Skeletal muscle satellite cell (primary cell): Measurements from ENCODE around the gene ZNF234.
"Not testable (repeated sequence)": the region's sequence is repeated elsewhere in the genome, so short reads cannot be mapped to it uniquely, and the experiment has no call there.

Source experiments
- H3K27me3 ChIP-seq: 2 replicates; pipeline ENCODE4 v1.7.0; 2013; ENCODE audit warnings: low read length; ENCODE audit not compliant: control insufficient read depth, insufficient read depth
- H3K36me3 ChIP-seq: 2 replicates; pipeline ENCODE4 v1.7.0; 2013; ENCODE audit warnings: mild to moderate bottlenecking, control low read depth, low read length; ENCODE audit not compliant: insufficient read depth
- H3K4me1 ChIP-seq: 2 replicates; pipeline ENCODE4 v1.7.0; 2013; ENCODE audit warnings: low read length; ENCODE audit not compliant: control insufficient read depth, insufficient read depth
- H3K4me2 ChIP-seq: 2 replicates; pipeline ENCODE4 v1.7.0; 2013; ENCODE audit warnings: mild to moderate bottlenecking, low read length
- H3K4me3 ChIP-seq: 2 replicates; pipeline ENCODE4 v1.7.0; 2013; ENCODE audit warnings: low read length
- H3K9ac ChIP-seq: 2 replicates; pipeline ENCODE4 v1.7.0; 2013; ENCODE audit warnings: mild to moderate bottlenecking, low read depth, low read length, moderate library complexity
- H3K9me3 ChIP-seq: replicated peaks from 2 replicates; pipeline ENCODE4 v1.7.0; 2013; ENCODE audit warnings: mild to moderate bottlenecking, control low read depth, low read length

The ZNF234 gene

GRCh38 chr19:44131955-44132354 is 9.4 kb upstream of the ZNF234 start:
- H3K4me1 ChIP-seq = no peaks in the 10 kb centered on the region
- no peak overlapping the region for H3K4me2 ChIP-seq
- no peaks in the 10 kb centered on the region for H3K27me3 ChIP-seq
- H3K4me3 ChIP-seq = no peak overlapping the region
- H3K9ac ChIP-seq = no peak overlapping the region
- peaks cover 39% of the 10 kb centered on the region for H3K36me3 ChIP-seq
- H3K9me3 ChIP-seq = no peaks in the 10 kb centered on the region

GRCh38 chr19:44142059-44142433 is 692 bp downstream of the ZNF234 start:
- H3K4me1 ChIP-seq = peaks cover 5% of the 10 kb centered on the region
- peaks cover 19% of the 10 kb centered on the region for H3K36me3 ChIP-seq
- no peaks in the 10 kb centered on the region for H3K27me3 ChIP-seq
- peak overlapping the region; percentile 85 for H3K9ac ChIP-seq
- peak overlapping the region; percentile 79 for H3K4me3 ChIP-seq
- H3K9me3 ChIP-seq = no peaks in the 10 kb centered on the region
- H3K4me2 ChIP-seq = peak overlapping the region; percentile 82

GRCh38 chr19:44149776-44150175 is 8.4 kb downstream of the ZNF234 start:
- Histone ChIP-seq H3K27me3 (no peaks in the 10 kb centered on the region), H3K36me3 (peaks cover 71% of the 10 kb centered on the region), H3K9me3 (no peaks in the 10 kb centered on the region)

GRCh38 chr19:44151491-44151890 is 10.1 kb downstream of the ZNF234 start:
- Histone ChIP-seq H3K4me1 (no peaks in the 10 kb centered on the region), H3K27me3 (no peaks in the 10 kb centered on the region), H3K36me3 (peaks cover 74% of the 10 kb centered on the region)

More at GRCh38 chr19:44149776-44150175, 8.4 kb downstream of the ZNF234 start:
- H3K4me3 ChIP-seq = no peak overlapping the region
- no peak overlapping the region for H3K4me2 ChIP-seq
- H3K9ac ChIP-seq = no peak overlapping the region
- no peaks in the 10 kb centered on the region for H3K4me1 ChIP-seq

GRCh38 chr19:44156475-44156874 is 15.1 kb downstream of the ZNF234 start:
- H3K9me3 ChIP-seq = peaks cover 20% of the 10 kb centered on the region
- H3K4me3 ChIP-seq = no peak overlapping the region
- no peak overlapping the region for H3K4me2 ChIP-seq
- no peaks in the 10 kb centered on the region for H3K4me1 ChIP-seq
- H3K9ac ChIP-seq = no peak overlapping the region
- peaks cover 55% of the 10 kb centered on the region for H3K36me3 ChIP-seq
- H3K27me3 ChIP-seq = no peaks in the 10 kb centered on the region

More at GRCh38 chr19:44151491-44151890, 10.1 kb downstream of the ZNF234 start:
- Histone ChIP-seq H3K9me3 (peaks cover 7% of the 10 kb centered on the region), H3K4me2 (no peak overlapping the region), H3K4me3 (no peak overlapping the region), H3K9ac (no peak overlapping the region)

- H3K36me3 ChIP-seq = peaks cover 16% of the 10 kb centered on the region
- no peak overlapping the region for H3K4me3 ChIP-seq
- H3K4me1 ChIP-seq = peaks cover 11% of the 10 kb centered on the region
- no peaks in the 10 kb centered on the region for H3K9me3 ChIP-seq
- no peaks in the 10 kb centered on the region for H3K27me3 ChIP-seq
- no peak overlapping the region for H3K9ac ChIP-seq
- H3K4me2 ChIP-seq = no peak overlapping the region
Observed at GRCh38 chr19:44163789-44164188, 22.4 kb downstream of the ZNF234 start.

- H3K4me2 ChIP-seq = peak overlapping the region; percentile 86
- no peaks in the 10 kb centered on the region for H3K9me3 ChIP-seq
- peaks cover 11% of the 10 kb centered on the region for H3K4me1 ChIP-seq
- peak overlapping the region; percentile 84 for H3K4me3 ChIP-seq
- no peaks in the 10 kb centered on the region for H3K27me3 ChIP-seq
- peaks cover 21% of the 10 kb centered on the region for H3K36me3 ChIP-seq
- peak overlapping the region; percentile 32 for H3K9ac ChIP-seq
Observed at GRCh38 chr19:44164327-44164672, 22.9 kb downstream of the ZNF234 start.

GRCh38 chr19:44164673-44165512 is 23.5 kb downstream of the ZNF234 start, which contains the start of gene ZNF226:
ZNF226 (plus strand) TSS chr19:44165100; CDS start chr19:44170081, 4,981 bp downstream.
- Histone ChIP-seq H3K9ac (peak within 1 kb of the TSS; percentile 89), H3K9me3 (no peaks in the 10 kb centered on the region), H3K4me3 (peak within 1 kb of the TSS; percentile 84)

GRCh38 chr19:44170660-44171059 is 29.3 kb downstream of the ZNF234 start:
- not testable (repeated sequence) for H3K4me3 ChIP-seq, H3K9me3 ChIP-seq, H3K9ac ChIP-seq, H3K27me3 ChIP-seq, H3K4me1 ChIP-seq, H3K4me2 ChIP-seq
- H3K36me3 ChIP-seq = peaks cover 78% of the 10 kb centered on the region

More at GRCh38 chr19:44164673-44165512, 23.5 kb downstream of the ZNF234 start, which contains the start of gene ZNF226:
- Histone ChIP-seq H3K27me3 (no peaks in the 10 kb centered on the region), H3K4me2 (peak within 1 kb of the TSS; percentile 86), H3K4me1 (peaks cover 11% of the 10 kb centered on the region), H3K36me3 (peaks cover 26% of the 10 kb centered on the region)

GRCh38 chr19:44176590-44176989 is 35.2 kb downstream of the ZNF234 start:
- Histone ChIP-seq H3K9me3 (peaks cover 24% of the 10 kb centered on the region), H3K27me3 (no peaks in the 10 kb centered on the region), H3K4me2 (no peak overlapping the region), H3K4me1 (no peaks in the 10 kb centered on the region), H3K4me3 (no peak overlapping the region), H3K36me3 (peaks cover 57% of the 10 kb centered on the region), H3K9ac (no peak overlapping the region)

GRCh38 chr19:44180968-44181367 is 39.6 kb downstream of the ZNF234 start:
- Histone ChIP-seq H3K4me1 (no peaks in the 10 kb centered on the region), H3K4me3 (no peak overlapping the region), H3K9ac (no peak overlapping the region), H3K4me2 (no peak overlapping the region), H3K27me3 (no peaks in the 10 kb centered on the region), H3K9me3 (peaks cover 21% of the 10 kb centered on the region), H3K36me3 (peaks cover 14% of the 10 kb centered on the region)

GRCh38 chr19:44182145-44182544 is 40.8 kb downstream of the ZNF234 start:
- Histone ChIP-seq H3K4me3 (no peak overlapping the region), H3K4me1 (no peaks in the 10 kb centered on the region), H3K36me3 (peaks cover 3% of the 10 kb centered on the region), H3K4me2 (no peak overlapping the region), H3K27me3 (no peaks in the 10 kb centered on the region), H3K9me3 (peaks cover 9% of the 10 kb centered on the region), H3K9ac (no peak overlapping the region)
